Suprapubic skin (tissue), 3 donors: ENCODE data around the gene CBFA2T2.

Source experiments
- POLR2A ChIP-seq, 2 donors: fragments of 450-650 bp; IDR thresholded peaks; one replicate each; pipeline ENCODE4 v1.6.1; 2017; ENCODE audit warnings: antibody characterized with exemption in 2 of 2, mild to moderate bottlenecking in 2 of 2, moderate library complexity in 2 of 2
- TF ChIP-seq, protein P1 (sequence below), 2 donors: fragments of 200-600 bp in 1 of 2; fragments of 450-650 bp in 1 of 2; sonication (generic) in 1 of 2; IDR thresholded peaks; one replicate each; pipeline ENCODE4 v1.5.1; 2016 to 2019; ENCODE audit warnings: antibody characterized with exemption in 2 of 2, mild to moderate bottlenecking in 1 of 2, moderate library complexity in 1 of 2

DNA sequence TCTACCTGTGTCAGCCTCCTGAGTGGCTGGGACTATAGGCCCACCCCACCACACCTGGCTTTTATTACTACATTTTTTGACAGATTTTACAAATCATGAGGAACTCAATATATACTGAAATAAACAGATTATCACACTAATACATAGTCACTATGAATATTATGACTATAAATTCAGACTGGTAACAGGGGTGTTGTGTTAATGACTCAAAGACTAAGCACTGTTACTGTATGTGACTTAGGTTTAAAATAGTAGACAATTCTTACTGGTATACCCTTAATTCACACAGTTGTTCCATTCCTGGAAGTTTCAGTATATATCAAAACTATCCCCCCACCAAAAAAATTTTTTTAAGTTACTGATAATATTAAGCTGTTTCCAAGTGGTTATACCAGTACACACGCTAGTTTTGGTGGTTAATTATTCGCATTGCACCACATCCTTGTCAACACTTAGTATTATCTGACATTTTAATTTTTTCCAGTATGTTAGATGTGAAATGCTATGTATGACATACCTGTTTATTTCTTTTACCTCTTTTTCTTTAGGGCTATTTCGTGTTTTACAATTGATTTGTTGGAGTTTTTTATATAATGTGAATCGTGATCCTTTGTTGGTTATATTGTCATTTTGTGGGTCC lies 137.8 kb downstream of the CBFA2T2 start:
- TF ChIP-seq, protein P1, sequence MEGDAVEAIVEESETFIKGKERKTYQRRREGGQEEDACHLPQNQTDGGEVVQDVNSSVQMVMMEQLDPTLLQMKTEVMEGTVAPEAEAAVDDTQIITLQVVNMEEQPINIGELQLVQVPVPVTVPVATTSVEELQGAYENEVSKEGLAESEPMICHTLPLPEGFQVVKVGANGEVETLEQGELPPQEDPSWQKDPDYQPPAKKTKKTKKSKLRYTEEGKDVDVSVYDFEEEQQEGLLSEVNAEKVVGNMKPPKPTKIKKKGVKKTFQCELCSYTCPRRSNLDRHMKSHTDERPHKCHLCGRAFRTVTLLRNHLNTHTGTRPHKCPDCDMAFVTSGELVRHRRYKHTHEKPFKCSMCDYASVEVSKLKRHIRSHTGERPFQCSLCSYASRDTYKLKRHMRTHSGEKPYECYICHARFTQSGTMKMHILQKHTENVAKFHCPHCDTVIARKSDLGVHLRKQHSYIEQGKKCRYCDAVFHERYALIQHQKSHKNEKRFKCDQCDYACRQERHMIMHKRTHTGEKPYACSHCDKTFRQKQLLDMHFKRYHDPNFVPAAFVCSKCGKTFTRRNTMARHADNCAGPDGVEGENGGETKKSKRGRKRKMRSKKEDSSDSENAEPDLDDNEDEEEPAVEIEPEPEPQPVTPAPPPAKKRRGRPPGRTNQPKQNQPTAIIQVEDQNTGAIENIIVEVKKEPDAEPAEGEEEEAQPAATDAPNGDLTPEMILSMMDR (IDR thresholded peaks at IDR 0.05), result no peak
- TF ChIP-seq POLR2A (IDR thresholded peaks at IDR 0.05), result no peak
